GOT3 (cell line): ENCODE results near the gene SEC22A.
"Not testable (repeated sequence)": the region's sequence is repeated elsewhere in the genome, so short reads cannot be mapped to it uniquely, and the experiment has no call there.

ENCODE experiments used
- DNase-seq: peaks from one replicate; lab custom pipeline; 2025; ENCODE audit warnings: mixed read lengths; lab: John Stamatoyannopoulos, UW

The SEC22A gene

GRCh38 chr3:123180791-123181190 is 21.0 kb upstream of the SEC22A start:
- DNase-seq, result no peak

GRCh38 chr3:123186695-123187094 is 15.0 kb upstream of the SEC22A start:
- DNase-seq, result no peak

- no peak for DNase-seq
Observed at GRCh38 chr3:123188058-123188457, 13.7 kb upstream of the SEC22A start.

- no peak for DNase-seq
Observed at GRCh38 chr3:123193448-123194101, 8.2 kb upstream of the SEC22A start.

- DNase-seq, result no peak
Observed at GRCh38 chr3:123194552-123194951, 7.2 kb upstream of the SEC22A start.

GRCh38 chr3:123198372-123198771 is 3.4 kb upstream of the SEC22A start:
- no peak for DNase-seq

GRCh38 chr3:123201223-123201556 is 553 bp upstream of the SEC22A start:
- DNase-seq, result no peak

- no peak for DNase-seq
Observed at GRCh38 chr3:123202451-123202850, 708 bp downstream of the SEC22A start.

- DNase-seq, result no peak
Observed at GRCh38 chr3:123218990-123219389, 17.2 kb downstream of the SEC22A start.

GRCh38 chr3:123221369-123221768 is 19.6 kb downstream of the SEC22A start:
- not testable (repeated sequence) for DNase-seq

- DNase-seq, result no peak
Observed at GRCh38 chr3:123225016-123225415, 23.3 kb downstream of the SEC22A start.

GRCh38 chr3:123226549-123226948 is 24.8 kb downstream of the SEC22A start:
- no peak for DNase-seq

GRCh38 chr3:123229145-123229544 is 27.4 kb downstream of the SEC22A start:
- DNase-seq, result no peak

- DNase-seq, result no peak
Observed at GRCh38 chr3:123236902-123237301, 35.2 kb downstream of the SEC22A start.

GRCh38 chr3:123239186-123239585 is 37.4 kb downstream of the SEC22A start:
- DNase-seq, result not testable (repeated sequence)

GRCh38 chr3:123239756-123240155 is 38.0 kb downstream of the SEC22A start:
- no peak for DNase-seq

GRCh38 chr3:123244128-123244527 is 42.4 kb downstream of the SEC22A start:
- no peak for DNase-seq

- DNase-seq, result no peak
Observed at GRCh38 chr3:123246866-123247265, 45.1 kb downstream of the SEC22A start.

GRCh38 chr3:123256256-123256655 is 54.5 kb downstream of the SEC22A start:
- no peak for DNase-seq

GRCh38 chr3:123258359-123258758 is 56.6 kb downstream of the SEC22A start:
- no peak for DNase-seq

GRCh38 chr3:123258811-123259420 is 57.2 kb downstream of the SEC22A start:
- no peak for DNase-seq

- no peak for DNase-seq
Observed at GRCh38 chr3:123261666-123262065, 59.9 kb downstream of the SEC22A start.

- no peak for DNase-seq
Observed at GRCh38 chr3:123262226-123262625, 60.5 kb downstream of the SEC22A start.

GRCh38 chr3:123262868-123263267 is 61.1 kb downstream of the SEC22A start:
- no peak for DNase-seq
